IMR-90 (cell line): Measurements from ENCODE around the gene NOD1. TPM values are rescaled to one million over a fixed set of nuclear protein-coding genes. Genes with fewer than 3 reads are reported as not detected.

Experiments used
- ATAC-seq: fragments of 200-7000 bp; cut with Tn5 transposase; 2 replicates; pipeline ENCODE4 v1.9.1; 2020; ENCODE audit warnings: low read depth, mild to moderate bottlenecking, moderate library complexity
- BruUV-seq: library from RNA; stranded (reverse); fragments of 400-500 nt; replicated peaks from 2 replicates; lab custom pipeline; 2021; lab: Mats Ljungman, UMichigan
- CTCF ChIA-PET: fragments of 300-600 bp; formaldehyde crosslinking; extraction: SDS; loops from one replicate; lab custom pipeline; 2021; ENCODE audit warnings: antibody characterized with exemption; lab: Yijun Ruan, JAX
- POLR2A ChIA-PET: fragments of 300-600 bp; sonication (Branson Sonifier 250); formaldehyde crosslinking; loops from one replicate; lab custom pipeline; 2022; ENCODE audit warnings: antibody characterized with exemption; ENCODE audit not compliant: unreplicated experiment; lab: Charles Lee
- DNase-seq: peaks from one replicate; pipeline ENCODE4 v3.0.0; 2013
- H2AFZ ChIP-seq: replicated peaks from 2 replicates; pipeline ENCODE3; 2013; ENCODE audit warnings: low read length, mild to moderate bottlenecking; ENCODE audit not compliant: poor library complexity
- H2AK5ac ChIP-seq: 2 replicates; pipeline ENCODE4 v1.6.1; 2013; ENCODE audit warnings: low read depth, low read length, inconsistent platforms
- H2AK9ac ChIP-seq: replicated peaks from 2 replicates; pipeline ENCODE3; 2013; ENCODE audit warnings: mild to moderate bottlenecking, low read depth, low read length, moderate library complexity; ENCODE audit not compliant: poor library complexity
- H2BK120ac ChIP-seq: 2 replicates; pipeline ENCODE4 v1.6.1; 2013; ENCODE audit warnings: low read depth, low read length, inconsistent platforms
- H2BK15ac ChIP-seq: 3 replicates; pipeline ENCODE4 v1.6.1; 2013; ENCODE audit warnings: low read depth, low read length, inconsistent platforms
- H2BK20ac ChIP-seq: 2 replicates; pipeline ENCODE4 v1.6.1; 2013; ENCODE audit warnings: low read depth, mild to moderate bottlenecking, inconsistent platforms, low read length, moderate library complexity
- H2BK5ac ChIP-seq: 2 replicates; pipeline ENCODE4 v1.6.1; 2013; ENCODE audit warnings: mild to moderate bottlenecking, low read depth, low read length, inconsistent platforms; ENCODE audit not compliant: poor library complexity, severe bottlenecking
- H3K14ac ChIP-seq: replicated peaks from 2 replicates; pipeline ENCODE4 v1.6.1; 2013; ENCODE audit warnings: low read depth, low read length, inconsistent platforms
- H3K18ac ChIP-seq: 2 replicates; pipeline ENCODE4 v1.6.1; 2013; ENCODE audit warnings: low read depth, low read length, control low read depth
- H3K23ac ChIP-seq: 2 replicates; pipeline ENCODE4 v1.6.1; 2013; ENCODE audit warnings: low read depth, low read length, inconsistent platforms
- H3K27ac ChIP-seq: 2 replicates; pipeline ENCODE4 v1.5.1; 2013; ENCODE audit warnings: mild to moderate bottlenecking, control low read depth, low read length; ENCODE audit not compliant: insufficient read depth
- H3K27me3 ChIP-seq: 2 replicates; pipeline ENCODE4 v1.6.1; 2013; ENCODE audit warnings: low read length; ENCODE audit not compliant: control insufficient read depth, insufficient read depth
- H3K36me3 ChIP-seq: 2 replicates; pipeline ENCODE4 v1.6.1; 2013; ENCODE audit warnings: low read length, mixed read lengths; ENCODE audit not compliant: control insufficient read depth, insufficient read depth
- H3K4ac ChIP-seq: 2 replicates; pipeline ENCODE4 v1.6.1; 2013; ENCODE audit warnings: low read depth, low read length, inconsistent platforms
- H3K4me1 ChIP-seq: 2 replicates; pipeline ENCODE4 v1.6.1; 2013; ENCODE audit warnings: low read length, mixed read lengths; ENCODE audit not compliant: control insufficient read depth, insufficient read depth
- H3K4me2 ChIP-seq: 2 replicates; pipeline ENCODE4 v1.6.1; 2013; ENCODE audit warnings: low read depth, mild to moderate bottlenecking, control low read depth, low read length, moderate library complexity
- H3K4me3 ChIP-seq: 2 replicates; pipeline ENCODE4 v1.5.1; 2013; ENCODE audit warnings: low read depth, mild to moderate bottlenecking, control low read depth, low read length, moderate library complexity; ENCODE audit not compliant: insufficient read depth
- H3K56ac ChIP-seq: 2 replicates; pipeline ENCODE4 v1.6.1; 2013; ENCODE audit warnings: low read length, inconsistent platforms; ENCODE audit not compliant: insufficient read depth; ENCODE audit errors: extremely low read depth
- H3K79me1 ChIP-seq, 2 experiments: 2 replicates each; pipeline ENCODE4 v1.6.1; 2013; ENCODE audit warnings: low read length in 2 of 2, inconsistent platforms in 1 of 2, low read depth in 1 of 2
- H3K9ac ChIP-seq: 2 replicates; pipeline ENCODE4 v1.6.1; 2013; ENCODE audit warnings: low read depth, low read length, control low read depth
- H3K9me1 ChIP-seq: 2 replicates; pipeline ENCODE4 v1.6.1; 2013; ENCODE audit warnings: low read length, inconsistent platforms; ENCODE audit not compliant: insufficient read depth
- H3K9me3 ChIP-seq: 2 replicates; pipeline ENCODE4 v1.6.1; 2013; ENCODE audit warnings: low read length; ENCODE audit not compliant: control insufficient read depth, insufficient read depth
- H4K20me1 ChIP-seq: 2 replicates; pipeline ENCODE4 v1.6.1; 2013; ENCODE audit warnings: low read length, inconsistent platforms; ENCODE audit not compliant: insufficient read depth
- H4K5ac ChIP-seq: 2 replicates; pipeline ENCODE4 v1.6.1; 2013; ENCODE audit warnings: mild to moderate bottlenecking, low read depth, low read length, control low read depth
- H4K8ac ChIP-seq, 2 experiments: 2 replicates each; pipeline ENCODE4 v1.6.1; 2013; ENCODE audit warnings: low read depth in 2 of 2, low read length in 2 of 2, control low read depth in 1 of 2, inconsistent platforms in 1 of 2
- H4K91ac ChIP-seq: 2 replicates; pipeline ENCODE4 v1.6.1; 2013; ENCODE audit warnings: low read depth, low read length, inconsistent platforms; ENCODE audit not compliant: insufficient read depth
- BHLHE40 ChIP-seq: fragments of 150-350 bp; IDR thresholded peaks from 2 replicates; pipeline ENCODE4 v1.6.1; 2016; ENCODE audit warnings: mild to moderate bottlenecking, low read depth, low read length
- CEBPB ChIP-seq: IDR thresholded peaks from 2 replicates; pipeline ENCODE4 v1.6.1; 2012; ENCODE audit warnings: low read depth, low read length, improper control_type of control experiment
- CHD1 ChIP-seq: IDR thresholded peaks from 2 replicates; pipeline ENCODE4 v1.6.1; 2012; ENCODE audit warnings: low read depth, low read length, improper control_type of control experiment
- CTCF ChIP-seq: conservative IDR thresholded peaks from 2 replicates; pipeline ENCODE4 v1.5.1; 2012; ENCODE audit warnings: mild to moderate bottlenecking, low read depth, low read length, improper control_type of control experiment
- ELK1 ChIP-seq: fragments of 150-350 bp; IDR thresholded peaks from 2 replicates; pipeline ENCODE4 v1.6.1; 2016; ENCODE audit warnings: low read depth, mild to moderate bottlenecking, low read length, moderate library complexity, borderline replicate concordance
- FOS ChIP-seq: fragments of 150-350 bp; IDR thresholded peaks from 2 replicates; pipeline ENCODE4 v1.6.1; 2016; ENCODE audit warnings: low read depth, low read length
- MAFK ChIP-seq: IDR thresholded peaks from 2 replicates; pipeline ENCODE4 v1.6.1; 2012; ENCODE audit warnings: low read depth, low read length, improper control_type of control experiment
- MAZ ChIP-seq: IDR thresholded peaks from 2 replicates; pipeline ENCODE4 v1.6.1; 2012; ENCODE audit warnings: low read depth, mild to moderate bottlenecking, low read length, improper control_type of control experiment, moderate library complexity, borderline replicate concordance
- MXI1 ChIP-seq: IDR thresholded peaks from 2 replicates; pipeline ENCODE4 v1.6.1; 2012; ENCODE audit warnings: low read depth, mild to moderate bottlenecking, low read length, moderate library complexity, borderline replicate concordance
- NFE2L2 ChIP-seq: fragments of 150-350 bp; IDR thresholded peaks from 2 replicates; pipeline ENCODE4 v1.6.1; 2016; ENCODE audit warnings: low read depth, mild to moderate bottlenecking, low read length
- POLR2A ChIP-seq: IDR thresholded peaks from 2 replicates; pipeline ENCODE4 v1.6.1; 2012; ENCODE audit warnings: mild to moderate bottlenecking, low read depth, low read length
- RAD21 ChIP-seq: IDR thresholded peaks from 2 replicates; pipeline ENCODE4 v1.6.1; 2012; ENCODE audit warnings: low read length, improper control_type of control experiment
- RCOR1 ChIP-seq: IDR thresholded peaks from 2 replicates; pipeline ENCODE4 v1.6.1; 2012; ENCODE audit warnings: mild to moderate bottlenecking, low read length, improper control_type of control experiment; ENCODE audit not compliant: insufficient replicate concordance
- RFX5 ChIP-seq: IDR thresholded peaks from 2 replicates; pipeline ENCODE4 v1.8.0; 2012; ENCODE audit warnings: low read depth, mild to moderate bottlenecking, low read length, moderate library complexity
- SMC3 ChIP-seq: fragments of 150-350 bp; IDR thresholded peaks from 2 replicates; pipeline ENCODE4 v1.6.1; 2016; ENCODE audit warnings: low read depth, mild to moderate bottlenecking, antibody characterized with exemption, low read length, moderate library complexity
- USF2 ChIP-seq: fragments of 150-350 bp; IDR thresholded peaks from 2 replicates; pipeline ENCODE4 v1.6.1; 2017; ENCODE audit warnings: mild to moderate bottlenecking, antibody characterized with exemption, low read length, low read depth
- whole genome bisulfite sequencing, 2 experiments: methylation state at CpG; one replicate each; pipeline versions ENCODE4 v1.1.5 to v1.1.7; 2013; ENCODE audit warnings: missing lambda C conversion rate in 2 of 2; ENCODE audit not compliant: insufficient read length in 1 of 2; ENCODE audit errors: extremely low coverage in 2 of 2; 5-methylcytosine and 5-hydroxymethylcytosine counted together
- dilution Hi-C: fragments of 300-500 bp; cut with HindIII; formaldehyde crosslinking; loops from one replicate; pipeline ENCODE4 v1.14.3; 2018; ENCODE audit warnings: low sequenced_read_pairs; ENCODE audit not compliant: unreplicated experiment
- in situ Hi-C: fragments of 300-500 bp; cut with MboI; formaldehyde crosslinking; loops from 3 replicates; pipeline ENCODE4 v1.14.3; 2019; ENCODE audit warnings: low sequenced_read_pairs, inconsistent platforms, mixed read lengths
- intact Hi-C: fragments of 100-400 bp; cut with micrococcal nuclease; formaldehyde crosslinking; loops from 2 replicates; pipeline ENCODE4 v1.10.0; 2022
- polyA plus RNA-seq, 3 experiments: library from polyadenylated mRNA; depleted of rRNA; stranded (reverse); fragments of >200 nt; gene quantifications; 2 replicates each; pipeline ENCODE4 v1.2.3, GENCODE V29; 2012; ENCODE audit warnings: low replicate concordance in 1 of 3
- total RNA-seq: library from RNA; depleted of rRNA; stranded (reverse); fragments of >200 nt; gene quantifications from 2 replicates; pipeline ENCODE4 v1.2.3, GENCODE V29; 2012

Gene NOD1
- total and polyA plus RNA-seq, 2 of the 4 experiments (the other 2 are of a cell fraction): 1.8 to 3.0 TPM

- H3K9ac ChIP-seq: no peak overlapping the region
Measured at GRCh38 chr7:30466266-30466665, 12.3 kb downstream of the NOD1 start.

More at GRCh38 chr7:30466266-30466665, 12.3 kb downstream of the NOD1 start:
- ChIA-PET POLR2A (no interaction called here), CTCF (interaction anchor here (0.8 kb wide), 1 partner anchor 96 kb away, joined by 4 read pairs; no protein-coding TSS in a partner anchor)
- peak overlapping the region; percentile 74; the same call in 1 of the 2 replicates for H3K18ac ChIP-seq
- H3K27me3 ChIP-seq: no peaks in the 10 kb centered on the region
- H2BK20ac ChIP-seq: no peak overlapping the region
- H2AK9ac ChIP-seq: no peak overlapping the region
- no CpG with 5 or more reads among the region's 4 CpGs for WGBS, 2 experiments
- H4K8ac ChIP-seq: no peak overlapping the region
- H3K4me2 ChIP-seq: no peak overlapping the region
- TF ChIP-seq MAFK (no peak), USF2 (no peak), RFX5 (no peak), BHLHE40 (no peak), POLR2A (no peak), RAD21 (no peak), MAZ (no peak), RCOR1 (no peak), ELK1 (no peak), CEBPB (no peak), NFE2L2 (no peak), CTCF (no peak), FOS (no peak), CHD1 (no peak), MXI1 (no peak), SMC3 (no peak)
- H3K4ac ChIP-seq: no peak overlapping the region
- H3K9me3 ChIP-seq: no peaks in the 10 kb centered on the region
- H3K4me3 ChIP-seq: no peak overlapping the region
- H3K23ac ChIP-seq: no peak overlapping the region
- BruUV-seq: no TSS peak
- no peak overlapping the region for H3K14ac ChIP-seq
- DNase-seq (no peak), ATAC-seq (no peak)
- no peak overlapping the region for H2AK5ac ChIP-seq
- peaks cover 19% of the 10 kb centered on the region for H3K9me1 ChIP-seq
- peaks cover 34% of the 10 kb centered on the region for H3K4me1 ChIP-seq
- no peak overlapping the region for H3K56ac ChIP-seq
- no peak overlapping the region for H2AFZ ChIP-seq
- no peak overlapping the region for H4K5ac ChIP-seq
- intact Hi-C loops: no loop called here
- H3K27ac ChIP-seq: no peak overlapping the region
- no peaks in the 10 kb centered on the region for H3K36me3 ChIP-seq
- in situ Hi-C loops: no loop called here
- no peak overlapping the region for H2BK15ac ChIP-seq
- H3K79me1 ChIP-seq: peaks cover 7 to 31% of the 10 kb centered on the region in 2 experiments
- no peak overlapping the region for H4K91ac ChIP-seq
- dilution Hi-C loops: no loop called here
- H2BK5ac ChIP-seq: no peak overlapping the region
- no peak overlapping the region for H2BK120ac ChIP-seq
- peaks cover 8% of the 10 kb centered on the region for H4K20me1 ChIP-seq
